ENCODE data around the gene LMO4.

DNA sequence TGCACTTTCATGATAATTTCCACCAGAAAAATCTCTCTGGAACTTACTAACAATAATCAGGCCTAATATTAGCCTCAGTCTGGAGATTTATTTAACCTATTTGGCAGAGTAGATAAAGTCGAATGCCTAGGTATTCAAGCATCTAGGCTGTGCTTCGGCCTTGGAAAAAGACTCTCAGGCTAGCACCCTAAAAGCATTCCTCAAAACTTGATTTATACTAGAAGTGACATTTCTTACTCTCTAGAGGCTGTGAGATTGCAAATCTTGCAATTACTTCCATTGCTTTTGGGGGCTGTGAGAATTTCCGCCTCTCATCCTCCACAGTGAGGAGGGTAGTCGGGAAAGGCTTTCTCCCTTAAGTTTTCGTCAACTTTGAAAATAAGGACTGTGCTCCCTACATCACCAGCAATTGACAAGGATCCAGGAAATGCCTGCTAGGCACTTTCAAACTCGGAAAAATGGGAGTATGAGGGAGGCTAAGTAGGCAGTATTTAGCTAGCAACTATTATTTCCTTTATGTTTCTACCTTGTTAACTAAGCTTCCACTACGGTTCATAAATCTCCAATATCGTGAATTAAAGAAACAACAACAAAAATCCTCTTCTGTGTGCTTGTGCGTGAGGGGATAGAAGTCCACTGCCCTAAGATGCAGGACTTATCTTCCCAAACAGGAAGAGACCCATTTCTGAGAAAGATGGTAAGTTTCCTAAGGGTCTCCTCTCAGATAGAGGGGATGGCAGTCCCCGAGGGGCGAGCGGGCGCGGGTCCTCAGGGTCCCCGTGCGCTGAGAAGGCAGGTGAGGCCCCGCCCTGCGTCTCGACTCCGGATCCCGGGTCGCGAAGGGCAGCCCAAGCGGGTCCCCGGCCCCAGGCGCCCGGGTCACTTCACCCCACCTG lies 1.1 kb upstream of the LMO4 start:
- TF ChIP-seq POLR2AphosphoS5 (IDR thresholded peaks at IDR 0.05; ENCODE audit: borderline replicate concordance, low read depth, low read length) (no peak), EZH2 (IDR thresholded peaks at IDR 0.05) (no peak)

Data from SK-N-MC (cell line).